CD4-positive, alpha-beta memory T cell (primary cell): ENCODE results near the gene CCDC197. TPM values are rescaled to one million over a fixed set of nuclear protein-coding genes. Genes with fewer than 3 reads are reported as not detected.

Experiments
- CTCF ChIA-PET: fragments of 350-600 bp; sonication (Branson Sonifier 250); formaldehyde crosslinking; loops from one replicate; lab custom pipeline; 2021; ENCODE audit warnings: inconsistent platforms; ENCODE audit not compliant: partially characterized antibody; lab: Charles Lee
- POLR2A ChIA-PET: fragments of 350-600 bp; sonication (Branson Sonifier 250); formaldehyde crosslinking; loops from one replicate; lab custom pipeline; 2021; ENCODE audit not compliant: partially characterized antibody; lab: Charles Lee
- DNase-seq, 5 donors: peaks; one replicate each; pipeline versions ENCODE4 v3.0.0 to v3.0.0-alpha.2; 2020 to 2022; ENCODE audit warnings: mixed read lengths in 1 of 5
- H3K27ac ChIP-seq: one replicate; pipeline ENCODE4 v1.7.0; 2013; ENCODE audit warnings: low read depth, low read length
- H3K27me3 ChIP-seq: 2 replicates; pipeline ENCODE4 v1.7.0; 2013; ENCODE audit warnings: mild to moderate bottlenecking, low read length, moderate library complexity; ENCODE audit not compliant: insufficient read depth
- H3K36me3 ChIP-seq: 2 replicates; pipeline ENCODE4 v1.7.0; 2013; ENCODE audit warnings: mild to moderate bottlenecking, low read length, moderate library complexity; ENCODE audit not compliant: insufficient read depth
- H3K4me1 ChIP-seq: 2 replicates; pipeline ENCODE4 v1.7.0; 2013; ENCODE audit warnings: mild to moderate bottlenecking, low read length, moderate library complexity; ENCODE audit not compliant: insufficient read depth
- H3K4me3 ChIP-seq, 2 donors: one replicate each; pipeline ENCODE4 v1.7.0; 2013; ENCODE audit warnings: low read length in 2 of 2, mild to moderate bottlenecking in 1 of 2
- H3K9me3 ChIP-seq, 2 donors: one replicate each; pipeline ENCODE4 v1.7.0; 2013; ENCODE audit warnings: low read length in 2 of 2, control low read depth in 1 of 2; ENCODE audit not compliant: control insufficient read depth in 1 of 2
- H3K27ac Mint-ChIP-seq, 7 donors: one replicate each; pipeline ENCODE4 v1.8.0; 2020 to 2021; ENCODE audit warnings: mixed read lengths in 7 of 7, mild to moderate bottlenecking in 6 of 7, inconsistent platforms in 3 of 7, moderate library complexity in 3 of 7
- H3K27me3 Mint-ChIP-seq, 2 donors: one replicate each; pipeline ENCODE4 v1.8.0; 2020 to 2021; ENCODE audit warnings: mixed read lengths in 2 of 2
- H3K36me3 Mint-ChIP-seq, 2 donors: one replicate each; pipeline ENCODE4 v1.8.0; 2020 to 2021; ENCODE audit warnings: mixed read lengths in 2 of 2, inconsistent platforms in 1 of 2, mild to moderate bottlenecking in 1 of 2
- H3K4me1 Mint-ChIP-seq, 4 donors: one replicate each; pipeline ENCODE4 v1.8.0; 2020 to 2021; ENCODE audit warnings: mixed read lengths in 4 of 4, mild to moderate bottlenecking in 1 of 4
- H3K4me3 Mint-ChIP-seq, 8 donors: one replicate each; pipeline ENCODE4 v1.8.0; 2020 to 2021; ENCODE audit warnings: mixed read lengths in 8 of 8, mild to moderate bottlenecking in 7 of 8, moderate library complexity in 6 of 8, inconsistent platforms in 3 of 8
- H3K9me3 Mint-ChIP-seq, 8 donors: one replicate each; pipeline ENCODE4 v1.8.0; 2020 to 2021; ENCODE audit warnings: mixed read lengths in 8 of 8, mild to moderate bottlenecking in 5 of 8, inconsistent platforms in 3 of 8, moderate library complexity in 1 of 8
- intact Hi-C: fragments of 100-400 bp; cut with micrococcal nuclease; formaldehyde crosslinking; loops from one replicate; pipeline ENCODE4 v1.15.1; 2023
- polyA plus RNA-seq, 2 donors: library from polyadenylated mRNA; unstranded; fragments of 300-500 nt; fragmentation: Illumina TruSeq; gene quantifications; one replicate each; pipeline ENCODE4 v1.2.3, GENCODE V29; 2021
- total RNA-seq, 2 experiments: library from RNA; stranded (reverse); gene quantifications; one replicate each; pipeline ENCODE4 v1.2.3, GENCODE V29; 2021

CCDC197 gene
- total and polyA plus RNA-seq, 4 experiments from 2014 or later = not detected

GRCh38 chr14:94051779-94052178 is 54.7 kb downstream of the CCDC197 start:
- Histone ChIP-seq H3K4me1 (peaks cover 7% of the 10 kb centered on the region), H3K9me3 (no peaks in the 10 kb centered on the region), H3K36me3 (peaks cover 92% of the 10 kb centered on the region), H3K4me3 (no peak overlapping the region), H3K27me3 (no peaks in the 10 kb centered on the region), H3K27ac (no peak overlapping the region)
- peaks cover 73 to 93% of the 10 kb centered on the region in 2 donors for H3K36me3 Mint-ChIP-seq
- peak overlapping the region in 1 of 8 donors; percentile 13 for H3K4me3 Mint-ChIP-seq
- no peak for DNase-seq
- H3K9me3 Mint-ChIP-seq = peaks cover 0 to 4% (median 0%) of the 10 kb centered on the region in 8 donors
- peak overlapping the region in 4 of 7 donors; percentile 31 to 93 (median 78) for H3K27ac Mint-ChIP-seq
- ChIA-PET CTCF (interaction anchor here (0.8 to 3.5 kb wide), 6 partner anchors 13 to 128 kb away, joined by 3 to 23 read pairs (median 4); no protein-coding TSS in a partner anchor), POLR2A (no interaction called here)
- peaks cover 11 to 37% (median 22%) of the 10 kb centered on the region in 4 donors for H3K4me1 Mint-ChIP-seq
- intact Hi-C loops = no loop called here
- no peaks in the 10 kb centered on the region for H3K27me3 Mint-ChIP-seq

GRCh38 chr14:94052199-94052598 is 55.1 kb downstream of the CCDC197 start:
- H3K27me3 ChIP-seq = no peaks in the 10 kb centered on the region
- Mint-ChIP-seq H3K9me3 (peaks cover 0 to 4% (median 0%) of the 10 kb centered on the region in 8 donors), H3K27ac (peak overlapping the region in 2 of 7 donors; percentile 31 to 78), H3K4me3 (no peak overlapping the region), H3K36me3 (peaks cover 72 to 94% of the 10 kb centered on the region in 2 donors), H3K4me1 (peaks cover 16 to 41% (median 25%) of the 10 kb centered on the region in 4 donors), H3K27me3 (no peaks in the 10 kb centered on the region)
- H3K27ac ChIP-seq = no peak overlapping the region
- POLR2A ChIA-PET = no interaction called here
- intact Hi-C loops = no loop called here
- no peaks in the 10 kb centered on the region for H3K9me3 ChIP-seq
- CTCF ChIA-PET = interaction anchor here (1.2 to 3.5 kb wide), 5 partner anchors 13 to 112 kb away, joined by 3 to 23 read pairs (median 4); no protein-coding TSS in a partner anchor
- H3K4me3 ChIP-seq = no peak overlapping the region
- DNase-seq = no peak
- peaks cover 11% of the 10 kb centered on the region for H3K4me1 ChIP-seq
- H3K36me3 ChIP-seq = peaks cover 92% of the 10 kb centered on the region

GRCh38 chr14:94052662-94053061 is 55.6 kb downstream of the CCDC197 start:
- no peaks in the 10 kb centered on the region for H3K27me3 ChIP-seq
- Mint-ChIP-seq H3K4me1 (peaks cover 20 to 46% (median 29%) of the 10 kb centered on the region in 4 donors), H3K27me3 (no peaks in the 10 kb centered on the region), H3K36me3 (peaks cover 71 to 94% of the 10 kb centered on the region in 2 donors), H3K27ac (peak overlapping the region in 4 of 7 donors; percentile 13 to 83 (median 62)), H3K9me3 (peaks cover 0 to 4% (median 0%) of the 10 kb centered on the region in 8 donors), H3K4me3 (no peak overlapping the region)
- peaks cover 16% of the 10 kb centered on the region for H3K4me1 ChIP-seq
- no peak overlapping the region for H3K27ac ChIP-seq
- no peaks in the 10 kb centered on the region for H3K9me3 ChIP-seq
- H3K36me3 ChIP-seq = peaks cover 92% of the 10 kb centered on the region
- DNase-seq = no peak
- no peak overlapping the region for H3K4me3 ChIP-seq
- intact Hi-C loops = no loop called here
- ChIA-PET CTCF (interaction anchor here (1.4 to 3.5 kb wide), 4 partner anchors 13 to 113 kb away, joined by 3 to 23 read pairs (median 4); no protein-coding TSS in a partner anchor), POLR2A (interaction anchor here (1.0 to 1.2 kb wide), 2 partner anchors 22 to 29 kb away, joined by 3 to 4 read pairs; partner anchors contain the start of genes DDX24 and IFI27L1)

GRCh38 chr14:94054401-94054800 is 57.3 kb downstream of the CCDC197 start:
- Mint-ChIP-seq H3K4me1 (peaks cover 34 to 63% (median 45%) of the 10 kb centered on the region in 4 donors), H3K27ac (peak overlapping the region; percentile 36 to 93 (median 57)), H3K36me3 (peaks cover 75 to 95% of the 10 kb centered on the region in 2 donors), H3K9me3 (peaks cover 0 to 4% (median 0%) of the 10 kb centered on the region in 8 donors), H3K4me3 (no peak overlapping the region), H3K27me3 (no peaks in the 10 kb centered on the region)
- Histone ChIP-seq H3K27me3 (no peaks in the 10 kb centered on the region), H3K4me1 (peaks cover 33% of the 10 kb centered on the region), H3K4me3 (no peak overlapping the region), H3K9me3 (no peaks in the 10 kb centered on the region), H3K27ac (no peak overlapping the region), H3K36me3 (peaks cover 92% of the 10 kb centered on the region)
- intact Hi-C loops = no loop called here
- CTCF ChIA-PET = interaction anchor here (1.0 to 1.3 kb wide), 2 partner anchors 37 to 82 kb away, joined by 3 to 6 read pairs; no protein-coding TSS in a partner anchor
- no peak for DNase-seq
- POLR2A ChIA-PET = interaction anchor here (1.4 kb wide), 1 partner anchor 25 kb away, joined by 3 read pairs; no protein-coding TSS in a partner anchor

- CTCF ChIA-PET = interaction anchor here (1.0 kb wide), 1 partner anchor 82 kb away, joined by 3 read pairs; no protein-coding TSS in a partner anchor
- peaks cover 36 to 68% (median 46%) of the 10 kb centered on the region in 4 donors for H3K4me1 Mint-ChIP-seq
- intact Hi-C loops = no loop called here
Measured at GRCh38 chr14:94054936-94055335, 57.8 kb downstream of the CCDC197 start.

GRCh38 chr14:94056579-94057308 is 59.6 kb downstream of the CCDC197 start:
- Mint-ChIP-seq H3K27ac (peak overlapping the region; percentile 36 to 85 (median 77)), H3K9me3 (no peaks in the 10 kb centered on the region), H3K36me3 (peaks cover 77 to 95% of the 10 kb centered on the region in 2 donors), H3K4me1 (peaks cover 47 to 86% (median 59%) of the 10 kb centered on the region in 4 donors), H3K4me3 (peak overlapping the region in 5 of 8 donors; percentile 4 to 63 (median 22)), H3K27me3 (no peaks in the 10 kb centered on the region)
- Histone ChIP-seq H3K36me3 (peaks cover 92% of the 10 kb centered on the region), H3K27ac (peak overlapping the region; percentile 18), H3K27me3 (no peaks in the 10 kb centered on the region), H3K9me3 (no peaks in the 10 kb centered on the region), H3K4me1 (peaks cover 54% of the 10 kb centered on the region), H3K4me3 (no peak overlapping the region)
- ChIA-PET CTCF (interaction anchor here (1.0 to 2.6 kb wide), 7 partner anchors 15 to 124 kb away, joined by 3 to 10 read pairs (median 3); no protein-coding TSS in a partner anchor), POLR2A (interaction anchor here (0.7 to 1.2 kb wide), 4 partner anchors 11 to 113 kb away, joined by 3 to 5 read pairs (median 4); partner anchors contain the start of genes DDX24 and IFI27L1)
- intact Hi-C loops = no loop called here
- DNase-seq = peak in 2 of 5 donors; percentile 22 to 42

More at GRCh38 chr14:94054936-94055335, 57.8 kb downstream of the CCDC197 start:
- Histone ChIP-seq H3K9me3 (no peaks in the 10 kb centered on the region), H3K27me3 (no peaks in the 10 kb centered on the region), H3K4me1 (peaks cover 39% of the 10 kb centered on the region), H3K27ac (no peak overlapping the region), H3K36me3 (peaks cover 92% of the 10 kb centered on the region), H3K4me3 (no peak overlapping the region)
- no peaks in the 10 kb centered on the region for H3K27me3 Mint-ChIP-seq
- H3K9me3 Mint-ChIP-seq = peaks cover 0 to 4% (median 0%) of the 10 kb centered on the region in 8 donors
- peaks cover 77 to 95% of the 10 kb centered on the region in 2 donors for H3K36me3 Mint-ChIP-seq
- peak overlapping the region in 5 of 7 donors; percentile 23 to 69 (median 38) for H3K27ac Mint-ChIP-seq
- no peak for DNase-seq
- no peak overlapping the region for H3K4me3 Mint-ChIP-seq
- POLR2A ChIA-PET = no interaction called here
